Measurements from ENCODE around the gene XDH. TPM values are rescaled to one million over a fixed set of nuclear protein-coding genes. Genes with fewer than 3 reads are reported as not detected.

XDH gene
- total RNA-seq, 1 donor from 2014 or later, result 0.49 TPM

DNA sequence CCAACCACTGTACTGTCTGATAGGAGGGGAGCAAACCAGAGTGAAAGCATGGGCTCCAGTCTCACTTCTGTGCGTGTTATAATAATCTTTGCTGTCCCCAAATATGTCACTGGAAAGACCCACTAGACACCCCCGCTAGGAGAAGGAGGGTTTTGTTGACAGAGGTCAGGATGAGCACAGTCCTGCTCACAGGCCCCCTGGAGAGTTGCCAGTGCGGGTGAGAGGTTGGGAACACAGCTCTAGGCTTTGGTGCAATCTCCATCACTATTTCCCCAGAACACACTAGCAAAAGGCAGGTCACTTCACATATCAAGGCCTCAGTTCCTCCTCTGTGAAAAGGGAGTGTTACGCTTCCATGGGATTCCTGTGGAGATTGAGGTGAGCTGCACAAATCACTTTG lies 9.7 kb downstream of the XDH start:
- no peak for DNase-seq (ENCODE audit: extremely low spot score in 2 of 2)
- intact Hi-C loops (cut with DNase I), result no loop called here

DNA sequence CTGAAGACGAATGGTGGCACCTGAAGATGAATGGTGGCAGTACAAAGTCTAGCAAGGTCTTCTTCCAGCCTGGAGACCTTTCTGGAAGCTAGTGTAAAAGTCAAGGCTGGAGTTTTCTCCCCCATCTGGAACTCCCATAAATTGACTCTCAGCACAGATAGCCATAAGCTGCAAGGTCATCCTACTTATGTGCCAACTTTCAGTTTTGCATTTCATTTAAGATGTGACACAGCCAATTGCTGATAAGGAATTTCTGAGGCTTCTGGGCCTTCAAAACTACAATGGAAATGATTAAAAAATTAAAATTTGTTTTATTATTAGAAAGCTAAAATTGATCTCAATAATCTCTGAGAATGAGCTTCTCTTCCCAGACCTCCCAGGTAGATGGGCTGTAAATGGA lies 10.2 kb downstream of the XDH start:
- Histone ChIP-seq H3K9me3 (no peaks in the 10 kb centered on the region), H3K36me3 (no peaks in the 10 kb centered on the region), H3K27me3 (no peaks in the 10 kb centered on the region), H3K27ac (no peak overlapping the region), H3K4me3 (no peak overlapping the region), H3K4me1 (no peaks in the 10 kb centered on the region)
- intact Hi-C loops (cut with DNase I), result no loop called here
- DNase-seq (ENCODE audit: extremely low spot score in 2 of 2), result no peak
- no peak for TF ChIP-seq POLR2A (IDR thresholded peaks at IDR 0.05)
- TF ChIP-seq, protein P1, sequence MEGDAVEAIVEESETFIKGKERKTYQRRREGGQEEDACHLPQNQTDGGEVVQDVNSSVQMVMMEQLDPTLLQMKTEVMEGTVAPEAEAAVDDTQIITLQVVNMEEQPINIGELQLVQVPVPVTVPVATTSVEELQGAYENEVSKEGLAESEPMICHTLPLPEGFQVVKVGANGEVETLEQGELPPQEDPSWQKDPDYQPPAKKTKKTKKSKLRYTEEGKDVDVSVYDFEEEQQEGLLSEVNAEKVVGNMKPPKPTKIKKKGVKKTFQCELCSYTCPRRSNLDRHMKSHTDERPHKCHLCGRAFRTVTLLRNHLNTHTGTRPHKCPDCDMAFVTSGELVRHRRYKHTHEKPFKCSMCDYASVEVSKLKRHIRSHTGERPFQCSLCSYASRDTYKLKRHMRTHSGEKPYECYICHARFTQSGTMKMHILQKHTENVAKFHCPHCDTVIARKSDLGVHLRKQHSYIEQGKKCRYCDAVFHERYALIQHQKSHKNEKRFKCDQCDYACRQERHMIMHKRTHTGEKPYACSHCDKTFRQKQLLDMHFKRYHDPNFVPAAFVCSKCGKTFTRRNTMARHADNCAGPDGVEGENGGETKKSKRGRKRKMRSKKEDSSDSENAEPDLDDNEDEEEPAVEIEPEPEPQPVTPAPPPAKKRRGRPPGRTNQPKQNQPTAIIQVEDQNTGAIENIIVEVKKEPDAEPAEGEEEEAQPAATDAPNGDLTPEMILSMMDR (IDR thresholded peaks at IDR 0.05), result no peak
- no peak for TF ChIP-seq POLR2AphosphoS5 (IDR thresholded peaks at IDR 0.05; ENCODE audit: insufficient read depth in 1 of 2, low read depth in 1 of 2)

More for the DNA sequence above, 9.7 kb downstream of the XDH start:
- Histone ChIP-seq H3K27me3 (no peaks in the 10 kb centered on the region), H3K9me3 (no peaks in the 10 kb centered on the region), H3K36me3 (no peaks in the 10 kb centered on the region), H3K4me1 (no peaks in the 10 kb centered on the region), H3K27ac (no peak overlapping the region), H3K4me3 (no peak overlapping the region)
- no peak for TF ChIP-seq POLR2A (IDR thresholded peaks at IDR 0.05)
- TF ChIP-seq POLR2AphosphoS5 (IDR thresholded peaks at IDR 0.05; ENCODE audit: insufficient read depth in 1 of 2, low read depth in 1 of 2), result no peak
- TF ChIP-seq, protein P1 (IDR thresholded peaks at IDR 0.05), result no peak

DNA sequence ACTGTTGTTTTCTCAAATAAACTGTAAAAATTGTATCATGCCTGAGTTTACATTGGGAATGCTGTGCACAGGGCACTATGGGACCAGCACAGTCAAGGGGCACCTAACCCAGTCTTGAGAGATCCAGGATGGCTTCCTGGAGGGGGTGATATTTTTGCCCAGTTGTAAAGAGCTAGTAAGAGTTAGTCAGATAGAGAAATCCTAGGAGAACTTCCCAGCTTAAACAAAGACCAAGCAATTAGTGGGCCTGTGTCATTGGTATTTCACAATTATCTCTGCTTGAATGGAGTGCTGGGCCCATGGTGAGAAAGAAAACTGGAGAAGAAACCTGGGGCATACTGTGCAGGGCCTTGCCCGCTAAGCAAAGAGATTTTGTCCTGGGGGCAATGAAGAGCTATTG lies 12.2 kb downstream of the XDH start:
- intact Hi-C loops (cut with DNase I), result no loop called here
- Histone ChIP-seq H3K27me3 (no peaks in the 10 kb centered on the region), H3K36me3 (no peaks in the 10 kb centered on the region), H3K9me3 (no peaks in the 10 kb centered on the region), H3K4me1 (no peaks in the 10 kb centered on the region), H3K4me3 (no peak overlapping the region), H3K27ac (no peak overlapping the region)
- DNase-seq (ENCODE audit: extremely low spot score in 2 of 2), result no peak
- TF ChIP-seq POLR2AphosphoS5 (IDR thresholded peaks at IDR 0.05; ENCODE audit: insufficient read depth in 1 of 2, low read depth in 1 of 2) (no peak), POLR2A (IDR thresholded peaks at IDR 0.05) (no peak)
- TF ChIP-seq, protein P1 (IDR thresholded peaks at IDR 0.05), result no peak

DNA sequence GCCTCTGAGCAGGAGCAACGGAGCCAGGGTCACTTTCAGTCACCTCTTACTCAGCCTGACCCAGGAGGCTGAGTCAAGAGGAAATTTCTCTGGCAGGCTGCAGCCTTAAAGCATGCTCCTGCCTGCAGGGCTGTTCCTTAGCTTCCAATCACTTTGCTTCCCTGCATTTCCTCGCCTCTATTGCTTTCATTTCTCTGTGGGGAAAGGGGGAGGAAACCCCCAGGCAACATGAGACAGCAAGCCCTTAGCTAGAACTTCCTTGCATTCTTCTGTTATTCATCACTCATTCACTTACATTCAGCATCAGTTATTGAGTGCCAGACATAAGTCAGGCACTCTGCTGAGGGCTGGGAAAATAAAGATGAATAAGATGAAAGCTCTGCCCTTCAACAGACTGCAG lies 13.0 kb downstream of the XDH start:
- Histone ChIP-seq H3K27ac (no peak overlapping the region), H3K36me3 (no peaks in the 10 kb centered on the region), H3K9me3 (no peaks in the 10 kb centered on the region), H3K27me3 (no peaks in the 10 kb centered on the region), H3K4me1 (no peaks in the 10 kb centered on the region), H3K4me3 (no peak overlapping the region)
- intact Hi-C loops (cut with DNase I), result no loop called here
- TF ChIP-seq POLR2A (IDR thresholded peaks at IDR 0.05) (no peak), POLR2AphosphoS5 (IDR thresholded peaks at IDR 0.05; ENCODE audit: insufficient read depth in 1 of 2, low read depth in 1 of 2) (peak in 1 of 2 donors; percentile 35)
- DNase-seq (ENCODE audit: extremely low spot score in 2 of 2), result no peak

DNA sequence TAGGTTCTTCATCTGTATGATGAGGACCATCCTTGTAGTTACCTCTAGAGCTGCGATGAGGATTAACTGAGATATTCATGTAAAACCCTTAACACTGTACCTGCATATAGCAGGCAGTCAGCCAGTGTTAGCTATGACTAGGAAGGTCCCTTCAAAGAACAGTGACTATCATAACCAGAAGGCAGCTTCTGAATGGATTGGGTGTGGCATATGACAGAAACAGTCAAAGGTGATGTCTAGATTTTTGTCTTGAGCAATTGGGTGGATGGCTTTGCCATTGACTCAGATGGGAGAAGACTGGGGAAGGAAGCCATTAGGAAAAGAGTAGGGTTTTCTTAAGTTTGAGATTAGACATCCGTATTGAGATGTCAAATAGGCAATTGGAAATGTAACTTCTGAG lies 15.7 kb downstream of the XDH start:
- Histone ChIP-seq H3K36me3 (no peaks in the 10 kb centered on the region), H3K4me3 (no peak overlapping the region), H3K4me1 (no peaks in the 10 kb centered on the region), H3K9me3 (no peaks in the 10 kb centered on the region), H3K27me3 (no peaks in the 10 kb centered on the region), H3K27ac (no peak overlapping the region)
- DNase-seq (ENCODE audit: extremely low spot score in 2 of 2), result no peak
- TF ChIP-seq POLR2AphosphoS5 (IDR thresholded peaks at IDR 0.05; ENCODE audit: insufficient read depth in 1 of 2, low read depth in 1 of 2), result no peak
- TF ChIP-seq POLR2A (IDR thresholded peaks at IDR 0.05), result no peak
- TF ChIP-seq, protein P1 (IDR thresholded peaks at IDR 0.05), result no peak
- intact Hi-C loops (cut with DNase I), result no loop called here
